Stimulated activated CD8-positive, alpha-beta memory T cell treated with anti-CD3 and anti-CD28 coated beads, Interleukin-15, amount 100 ng/mL, for 48 hours (primary cell): ENCODE measurements around the gene CRMP1.

Experiments
- DNase-seq, 2 donors: peaks; one replicate each; pipeline ENCODE4 v3.0.0-alpha.2; 2020; ENCODE audit warnings: low read depth in 2 of 2

CRMP1 gene

GRCh38 chr4:5798462-5798861 lies 94.4 kb downstream of the CRMP1 start:
- no peak for DNase-seq

GRCh38 chr4:5797866-5798265 lies 95.0 kb downstream of the CRMP1 start:
- DNase-seq, result no peak

- DNase-seq, result no peak
Observed at GRCh38 chr4:5796976-5797375, 95.9 kb downstream of the CRMP1 start.

DNA sequence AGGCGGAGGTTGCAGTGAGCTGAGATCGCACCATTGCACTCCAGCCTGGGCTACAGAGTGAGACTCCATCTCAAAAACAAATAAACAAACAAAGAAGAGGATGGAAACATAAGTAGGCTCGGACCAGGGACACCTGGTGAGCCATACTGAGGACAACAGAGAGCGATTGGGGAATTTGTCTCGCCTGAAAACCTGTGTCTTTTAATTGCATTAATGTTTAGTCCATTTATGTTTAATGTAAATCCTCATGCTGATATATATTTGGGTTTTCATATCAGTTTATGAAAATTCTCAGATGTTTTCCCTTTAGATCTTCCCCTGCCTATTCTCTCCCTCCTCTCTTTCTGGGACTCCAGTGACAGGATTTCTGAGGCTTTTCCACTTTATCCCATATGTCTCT lies 97.3 kb downstream of the CRMP1 start:
- no peak for DNase-seq

DNA sequence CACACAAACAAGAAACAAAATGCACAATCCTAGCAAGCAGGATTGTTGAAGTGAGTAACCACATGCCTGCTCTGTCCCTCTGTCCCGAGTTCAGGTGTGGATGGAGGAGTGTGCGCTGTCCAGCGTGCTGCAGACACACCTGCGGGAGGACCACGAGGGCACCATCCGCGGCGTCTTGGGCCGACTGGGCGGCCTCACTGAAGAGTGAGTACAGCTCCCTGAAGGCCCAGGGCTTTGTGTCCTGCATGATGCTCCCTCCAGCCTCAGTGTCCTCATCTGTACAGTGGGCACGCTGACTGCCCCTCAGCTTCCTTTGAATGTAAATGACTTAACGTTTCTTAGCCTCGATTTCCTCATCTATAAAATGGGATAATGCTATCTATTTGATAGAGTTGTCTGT lies 99.4 kb downstream of the CRMP1 start:
- DNase-seq, result no peak

- DNase-seq, result no peak
Observed at GRCh38 chr4:5791654-5792053, 101.2 kb downstream of the CRMP1 start.

DNA sequence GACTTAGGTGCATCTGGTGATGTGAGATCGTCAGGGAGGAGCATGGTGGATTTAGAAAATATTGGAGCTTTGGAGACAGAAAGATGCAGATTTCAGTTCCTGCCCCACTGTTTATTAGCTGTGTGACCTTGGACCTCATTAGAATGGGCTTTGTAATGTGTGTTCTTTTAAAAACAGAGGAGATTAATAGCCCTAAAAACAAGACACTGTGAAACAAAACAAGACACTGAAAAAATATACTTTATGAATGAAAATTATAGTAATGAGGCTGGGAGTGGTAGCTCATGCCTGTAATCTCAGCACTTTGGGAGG lies 102.4 kb downstream of the CRMP1 start:
- no peak for DNase-seq

GRCh38 chr4:5789141-5789540 lies 103.7 kb downstream of the CRMP1 start:
- no peak for DNase-seq

DNA sequence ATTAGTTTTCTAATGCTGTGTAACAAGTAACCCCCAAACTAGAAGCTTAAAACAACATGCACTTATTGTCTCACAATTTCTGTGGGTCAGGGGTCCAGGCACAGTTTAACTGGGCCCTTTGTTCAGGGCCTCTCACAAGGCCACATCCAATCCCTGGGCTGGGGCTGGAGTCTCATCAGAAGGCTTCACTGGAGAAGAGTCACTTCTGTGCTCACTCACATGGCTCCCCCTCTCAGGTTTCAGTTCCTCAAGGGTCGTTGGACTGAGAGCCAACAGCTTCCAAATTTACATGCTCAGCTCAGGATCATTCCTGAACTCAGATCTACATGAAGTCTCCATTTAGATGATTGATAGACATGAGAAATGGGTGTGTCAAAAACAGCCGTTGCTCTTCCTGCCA lies 104.7 kb downstream of the CRMP1 start:
- no peak for DNase-seq

DNA sequence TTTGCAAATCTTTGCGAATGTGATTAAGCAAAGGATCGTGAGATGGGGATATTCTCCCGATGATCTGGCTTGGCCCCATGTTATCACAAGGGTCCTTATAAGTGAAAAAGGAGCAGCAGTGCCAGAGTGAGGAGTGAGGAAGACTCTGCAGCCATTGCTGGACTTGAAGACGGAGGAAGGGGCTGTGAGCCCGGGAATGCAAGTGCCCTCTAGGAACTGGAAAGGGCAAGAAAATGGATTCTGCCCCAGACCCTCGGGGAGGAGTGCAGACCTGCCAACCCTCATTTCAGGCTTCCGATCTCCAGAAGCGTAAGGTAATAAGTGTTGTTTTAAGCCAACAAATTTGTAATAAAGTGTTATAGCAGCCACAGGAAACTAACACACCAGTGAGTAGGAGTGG lies 105.6 kb downstream of the CRMP1 start:
- no peak for DNase-seq

- DNase-seq, result no peak
Observed at GRCh38 chr4:5785806-5786680, 106.8 kb downstream of the CRMP1 start.

- no peak for DNase-seq
Observed at GRCh38 chr4:5784960-5785611, 107.8 kb downstream of the CRMP1 start.

- no peak for DNase-seq
Observed at GRCh38 chr4:5784021-5784420, 108.9 kb downstream of the CRMP1 start.

DNA sequence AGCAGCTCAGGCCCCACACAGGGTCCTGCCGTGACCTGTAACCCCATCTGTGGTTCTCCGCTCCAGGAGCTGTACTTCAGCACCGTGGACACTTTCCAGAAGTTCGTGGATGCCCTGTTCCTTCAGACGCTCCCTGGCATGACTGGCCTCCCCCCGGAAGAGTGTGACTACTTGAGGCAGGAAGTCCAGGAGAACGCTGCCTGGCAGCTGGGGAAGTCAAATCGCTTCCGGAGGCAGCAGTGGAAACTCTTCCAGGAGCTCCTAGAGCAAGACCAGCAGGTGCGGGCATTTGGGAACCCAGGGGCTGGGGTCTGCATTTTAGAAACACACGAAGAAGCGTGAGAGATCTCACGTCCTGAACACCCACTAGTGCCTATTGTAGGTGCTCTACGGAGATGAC lies 109.4 kb downstream of the CRMP1 start:
- DNase-seq, result no peak

DNA sequence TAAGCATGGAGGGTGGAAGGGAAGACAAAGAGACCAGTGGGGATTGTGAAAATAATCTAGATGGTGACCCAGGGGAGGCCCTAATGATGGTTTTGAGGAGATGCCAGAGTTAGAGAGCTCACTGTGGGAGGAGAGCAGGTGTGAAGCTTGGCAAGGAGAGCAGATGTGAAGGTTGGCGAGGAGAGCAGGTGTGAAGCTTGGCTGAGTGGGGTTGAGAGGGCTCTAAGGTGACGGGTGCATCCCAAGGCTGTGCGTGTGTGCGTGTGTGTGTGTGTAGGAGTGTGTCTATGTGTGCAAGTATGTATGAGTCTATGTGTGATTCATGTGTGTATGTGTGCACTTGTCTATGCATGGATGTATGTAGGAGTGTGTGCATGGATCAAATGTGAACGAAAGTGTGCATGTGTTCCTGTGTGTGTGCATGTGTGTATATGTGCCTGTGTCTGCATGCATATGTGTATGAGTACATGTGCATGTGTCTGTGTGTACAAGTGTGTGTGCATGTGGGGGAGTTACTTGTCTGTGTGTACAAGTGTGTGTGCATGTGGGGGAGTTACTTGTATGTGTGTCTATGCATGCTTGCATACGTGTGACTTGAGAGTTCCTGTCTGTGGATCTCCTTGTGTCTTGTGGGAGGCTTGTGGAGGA lies 109.9 kb downstream of the CRMP1 start:
- no peak for DNase-seq

DNA sequence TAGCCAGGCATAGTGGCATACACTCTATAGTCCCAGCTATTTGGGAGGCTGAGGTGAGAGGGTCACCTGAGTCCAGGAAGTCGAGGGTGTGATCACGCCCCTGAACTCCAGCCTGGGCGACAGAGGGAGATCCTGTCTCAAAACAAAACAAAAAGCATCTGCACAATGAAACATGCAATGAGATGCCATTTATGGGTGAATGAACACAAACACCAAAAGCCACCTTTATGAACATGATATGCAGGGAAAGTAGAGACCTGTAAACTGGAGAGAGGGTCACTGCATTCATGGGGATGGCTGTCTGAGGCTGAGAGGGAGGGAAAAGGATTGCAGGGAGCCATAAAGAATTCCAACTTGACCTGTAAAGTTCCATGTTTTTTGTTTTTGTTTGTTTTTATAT lies 111.2 kb downstream of the CRMP1 start:
- no peak for DNase-seq

- DNase-seq, result no peak
Observed at GRCh38 chr4:5780831-5781480, 111.9 kb downstream of the CRMP1 start.

DNA sequence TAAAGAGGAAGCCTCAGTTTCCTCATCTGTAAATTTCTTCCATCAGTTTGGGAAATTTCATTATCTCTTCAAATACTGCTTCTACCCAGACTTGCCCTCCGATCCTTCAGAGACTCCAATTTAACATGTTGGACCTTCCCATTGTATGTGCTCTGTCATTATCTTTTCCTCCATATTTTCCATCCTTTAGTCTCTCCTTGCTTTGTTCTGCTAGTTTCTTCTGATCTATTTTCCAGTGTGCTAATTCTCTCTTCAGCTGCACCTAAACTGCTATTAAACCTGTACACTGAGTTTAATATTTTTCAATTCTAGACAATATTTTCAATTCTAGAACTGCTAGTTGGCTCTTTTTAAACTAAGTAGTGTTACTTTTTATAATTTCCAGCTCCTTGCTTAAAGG lies 116.4 kb downstream of the CRMP1 start:
- DNase-seq, result no peak

DNA sequence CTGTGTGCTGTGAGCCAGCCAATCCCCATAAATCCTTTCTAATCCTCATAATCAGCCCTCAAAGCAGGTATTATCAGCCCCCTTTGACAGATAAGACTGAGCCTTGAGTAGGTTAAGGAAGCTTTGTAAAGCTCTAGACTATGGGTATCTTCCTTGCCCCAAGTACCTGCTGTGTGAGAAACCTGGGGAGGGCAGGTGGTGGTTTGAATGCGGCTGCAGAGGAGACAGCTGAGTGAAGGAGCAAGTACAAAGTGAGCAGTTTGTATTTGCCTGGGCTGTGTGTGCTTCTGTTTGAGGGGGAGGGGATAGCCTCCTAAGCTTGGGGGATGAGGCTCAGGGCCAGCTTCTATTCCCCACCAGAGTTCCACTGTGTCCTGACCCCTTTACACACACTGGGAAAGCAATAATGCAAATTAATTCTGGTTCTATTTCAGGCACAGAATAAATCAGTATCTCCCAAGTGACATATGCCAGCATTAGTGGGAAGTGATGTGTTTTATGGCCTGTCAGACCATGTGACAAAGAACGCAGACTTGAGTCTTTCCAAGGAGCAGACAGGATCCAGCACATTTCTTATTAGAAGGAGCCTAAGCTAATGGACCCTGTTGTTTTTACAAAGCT lies 118.4 kb downstream of the CRMP1 start:
- DNase-seq, result no peak

- no peak for DNase-seq
Observed at GRCh38 chr4:5773271-5773555, 119.7 kb downstream of the CRMP1 start.

DNA sequence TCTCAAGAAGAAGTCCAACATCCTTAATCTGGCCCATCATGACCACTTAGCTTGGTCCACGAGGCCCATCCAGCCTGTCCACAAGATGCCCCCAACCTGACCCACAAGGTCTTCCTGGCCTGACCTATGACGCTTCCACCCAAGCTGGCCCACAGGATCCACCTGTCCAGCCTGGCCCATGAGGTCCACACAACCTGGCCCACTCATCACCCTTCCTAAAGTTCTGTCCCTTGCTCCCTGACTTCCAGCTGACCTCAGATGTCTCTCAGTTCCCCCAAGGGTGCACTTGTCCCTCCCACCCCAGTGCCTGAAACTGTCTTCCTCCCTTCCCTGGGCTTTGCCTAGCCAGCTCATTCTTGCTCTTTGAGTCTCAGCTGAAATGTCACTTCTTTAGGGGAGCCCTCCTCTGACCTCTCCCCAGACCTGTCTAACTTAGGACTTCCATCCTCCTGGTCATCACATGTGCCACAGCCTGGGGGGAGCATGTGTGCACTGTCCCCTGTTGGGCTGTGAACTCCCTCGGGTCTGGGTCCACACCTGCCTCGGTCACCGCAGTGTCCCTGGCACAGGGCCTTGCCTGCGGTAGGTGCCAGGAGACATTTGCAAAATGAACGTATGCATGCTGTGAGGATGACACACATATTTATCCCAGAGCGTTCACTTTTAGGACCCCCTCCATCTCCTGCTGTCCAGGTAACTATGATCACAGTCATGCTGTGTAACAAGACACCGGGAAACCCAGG lies 120.2 kb downstream of the CRMP1 start:
- DNase-seq, result no peak
